Peyer's patch (tissue), 4 donors: ENCODE results near the gene CACNA2D2.

Source experiments
- POLR2A ChIP-seq, 2 donors: fragments of 450-650 bp; IDR thresholded peaks; one replicate each; pipeline ENCODE4 v1.5.1; 2017; ENCODE audit warnings: antibody characterized with exemption in 2 of 2, mild to moderate bottlenecking in 2 of 2, moderate library complexity in 2 of 2
- TF ChIP-seq, protein P1 (sequence below), 6 experiments: fragments of 450-650 bp in 4 of 6; fragments of 200-600 bp in 2 of 6; sonication (generic) in 1 of 6; IDR thresholded peaks; one replicate each; pipeline ENCODE4 v1.5.1; 2017 to 2019; ENCODE audit warnings: antibody characterized with exemption in 6 of 6, mild to moderate bottlenecking in 3 of 6, moderate library complexity in 1 of 6

DNA sequence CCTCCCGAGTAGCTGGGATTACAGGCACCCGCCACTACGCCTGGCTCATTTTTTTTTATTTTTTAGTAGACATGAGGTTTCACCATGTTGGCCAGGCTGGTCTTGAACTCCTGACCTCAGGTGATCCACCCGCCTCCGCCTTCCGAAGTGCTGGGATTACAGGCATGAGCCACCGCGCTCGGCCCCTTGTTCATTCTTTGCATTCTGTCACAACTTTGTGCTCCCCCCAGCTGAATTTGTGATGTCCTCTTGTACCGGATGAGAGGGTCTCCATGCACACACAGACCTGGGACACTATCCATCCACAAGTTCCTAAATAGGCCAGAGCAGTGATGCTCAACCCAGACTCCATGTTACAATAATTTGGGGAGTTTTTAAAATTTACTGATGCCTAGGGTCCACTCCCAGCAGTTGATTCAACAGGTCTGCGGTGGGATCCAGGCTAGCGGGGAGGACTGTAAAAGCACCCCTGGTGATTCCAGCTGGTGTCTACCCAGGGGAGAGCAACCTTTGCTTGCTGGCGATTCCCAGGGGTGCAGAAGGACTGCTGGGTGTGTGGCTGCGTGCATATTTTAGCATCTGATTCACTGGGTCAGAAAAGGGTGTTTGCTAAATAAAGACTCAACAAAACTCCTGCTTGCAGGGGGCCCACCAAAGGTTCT lies 163.8 kb downstream of the CACNA2D2 start:
- TF ChIP-seq, protein P1, sequence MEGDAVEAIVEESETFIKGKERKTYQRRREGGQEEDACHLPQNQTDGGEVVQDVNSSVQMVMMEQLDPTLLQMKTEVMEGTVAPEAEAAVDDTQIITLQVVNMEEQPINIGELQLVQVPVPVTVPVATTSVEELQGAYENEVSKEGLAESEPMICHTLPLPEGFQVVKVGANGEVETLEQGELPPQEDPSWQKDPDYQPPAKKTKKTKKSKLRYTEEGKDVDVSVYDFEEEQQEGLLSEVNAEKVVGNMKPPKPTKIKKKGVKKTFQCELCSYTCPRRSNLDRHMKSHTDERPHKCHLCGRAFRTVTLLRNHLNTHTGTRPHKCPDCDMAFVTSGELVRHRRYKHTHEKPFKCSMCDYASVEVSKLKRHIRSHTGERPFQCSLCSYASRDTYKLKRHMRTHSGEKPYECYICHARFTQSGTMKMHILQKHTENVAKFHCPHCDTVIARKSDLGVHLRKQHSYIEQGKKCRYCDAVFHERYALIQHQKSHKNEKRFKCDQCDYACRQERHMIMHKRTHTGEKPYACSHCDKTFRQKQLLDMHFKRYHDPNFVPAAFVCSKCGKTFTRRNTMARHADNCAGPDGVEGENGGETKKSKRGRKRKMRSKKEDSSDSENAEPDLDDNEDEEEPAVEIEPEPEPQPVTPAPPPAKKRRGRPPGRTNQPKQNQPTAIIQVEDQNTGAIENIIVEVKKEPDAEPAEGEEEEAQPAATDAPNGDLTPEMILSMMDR (IDR thresholded peaks at IDR 0.05) = no peak
- no peak for TF ChIP-seq POLR2A (IDR thresholded peaks at IDR 0.05)
